GM12872 (cell line): ENCODE results near the gene FIBP.

Source experiments
- CTCF ChIP-seq: IDR thresholded peaks from 3 replicates; pipeline ENCODE4 v1.5.1; 2011; ENCODE audit warnings: low read depth, mild to moderate bottlenecking, low read length, moderate library complexity; ENCODE audit not compliant: insufficient read depth

FIBP gene

GRCh38 chr11:65918211-65919140 is 30.2 kb upstream of the FIBP start, which contains the start of gene C11orf68:
TSS of gene C11orf68 (minus strand) at chr11:65919062. CDS start at chr11:65919031, 31 bp downstream.
- TF ChIP-seq CTCF, result no peak

GRCh38 chr11:65917434-65918210 is 29.4 kb upstream of the FIBP start:
- TF ChIP-seq CTCF, result no peak

DNA sequence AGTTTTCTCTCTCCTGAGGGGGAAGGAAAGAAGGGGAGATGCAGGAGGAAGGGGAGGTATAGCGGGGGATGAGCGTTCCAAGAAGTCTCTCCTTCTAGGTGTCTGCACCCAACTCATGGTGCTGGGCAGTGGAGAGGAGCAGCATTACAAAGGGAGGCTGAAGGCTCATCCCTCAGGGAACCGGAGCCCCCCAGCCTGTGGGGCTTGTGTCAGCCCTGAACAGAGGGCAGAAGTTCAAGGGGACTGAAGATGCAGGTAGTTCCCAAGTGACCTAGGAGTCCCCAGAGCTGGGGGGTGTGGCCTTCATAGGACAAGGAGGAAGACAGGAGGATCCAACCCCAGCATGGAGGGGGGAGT is 28.8 kb upstream of the FIBP start:
- TF ChIP-seq CTCF, result no peak

DNA sequence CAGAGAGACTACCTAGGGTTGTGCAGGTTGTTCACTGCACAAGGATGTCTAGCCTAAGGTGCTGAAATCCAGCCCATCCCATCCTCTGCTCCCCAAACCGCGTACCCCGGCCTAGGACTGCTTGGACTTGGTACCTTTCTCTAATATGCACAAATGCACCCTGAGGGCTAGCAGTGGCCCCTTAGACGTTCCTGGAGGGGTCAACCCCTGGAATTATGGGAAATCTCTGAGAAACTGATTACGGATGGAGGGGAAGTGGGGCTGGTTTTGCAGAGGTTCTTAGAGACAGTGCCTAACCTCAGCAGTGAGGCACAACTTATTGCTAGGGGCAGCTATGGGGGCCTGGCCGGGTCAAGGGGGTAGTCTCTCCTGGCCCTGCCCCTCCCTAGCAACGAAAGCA is 28.1 kb upstream of the FIBP start:
- TF ChIP-seq CTCF, result no peak

- TF ChIP-seq CTCF, result no peak
Observed at GRCh38 chr11:65915821-65916251, 27.6 kb upstream of the FIBP start.

DNA sequence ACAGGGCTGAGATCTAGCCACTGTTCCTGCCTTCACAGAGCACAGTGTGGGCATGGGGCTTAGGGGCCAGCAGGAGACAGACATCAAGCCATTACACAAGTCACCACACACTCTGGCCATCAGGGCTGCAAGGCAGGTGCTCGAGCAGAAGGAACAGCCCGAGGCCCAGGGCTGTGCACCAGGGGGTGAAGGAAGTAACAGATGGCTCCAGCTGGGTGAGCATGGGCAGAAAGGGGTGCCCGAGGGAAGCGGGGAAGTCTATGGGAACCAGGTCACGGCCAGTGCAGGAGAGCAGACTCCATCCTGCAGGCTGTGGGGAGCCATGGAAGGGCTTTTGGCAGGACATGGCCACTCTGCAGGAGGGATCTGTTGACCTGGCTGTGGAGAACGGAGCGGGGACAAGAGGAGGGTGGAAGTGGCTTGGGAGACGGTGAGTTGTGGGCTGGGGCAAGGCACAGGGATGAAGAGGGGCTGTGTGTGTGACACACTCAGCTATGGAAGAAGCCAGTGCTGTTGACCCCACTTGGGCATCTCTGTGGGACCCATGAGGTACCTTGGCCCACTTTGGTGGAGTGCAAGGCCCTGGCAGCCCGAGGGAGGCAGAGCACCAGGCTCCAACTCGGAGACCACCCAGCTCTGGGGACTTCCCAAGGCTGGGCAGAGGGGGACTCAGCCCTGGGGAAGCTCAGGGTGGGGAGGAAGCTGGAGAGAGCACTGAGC is 27.0 kb upstream of the FIBP start:
- TF ChIP-seq CTCF, result no peak

DNA sequence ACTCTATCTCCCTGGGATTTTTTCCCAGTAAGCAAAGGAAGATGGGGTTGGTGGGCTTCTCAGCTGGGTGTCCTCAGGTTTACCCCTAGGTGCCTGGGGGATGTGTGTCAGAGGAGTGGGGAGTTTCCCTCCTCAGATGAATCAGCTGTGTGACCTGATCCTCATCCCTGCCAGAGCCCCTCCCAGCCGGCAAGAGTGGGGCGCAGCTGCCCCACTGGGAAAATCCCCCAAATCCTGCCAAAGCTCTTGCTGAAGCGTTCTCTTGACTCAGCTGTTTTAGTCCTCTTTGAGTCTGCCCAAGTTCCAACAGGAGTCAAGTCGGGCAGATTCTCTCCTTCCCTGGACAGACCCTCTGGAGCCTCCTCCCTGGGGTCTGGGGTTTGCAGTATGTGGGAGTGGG is 24.6 kb upstream of the FIBP start:
- no peak for TF ChIP-seq CTCF
